GM21528 (cell line): ENCODE results near the gene PRIM1.

Experiments used
- ATAC-seq: cut with Tn5 transposase; IDR thresholded peaks from one replicate; pipeline ENCODE4 v1.9.1; 2021; ENCODE audit warnings: mild to moderate bottlenecking, moderate library complexity; ENCODE audit not compliant: unreplicated experiment, low FRiP score

PRIM1 gene

GRCh38 chr12:56684745-56685359 is 67.3 kb downstream of the PRIM1 start:
- no peak for ATAC-seq

GRCh38 chr12:56682323-56682722 is 69.8 kb downstream of the PRIM1 start:
- no peak for ATAC-seq
